Activated gamma-delta T cell treated with anti-CD3 and anti-CD28 coated beads, Interleukin-2, amount 50 U/mL, for 16 hours (primary cell): ENCODE results near the gene TOMM6.
"Not testable (repeated sequence)": the region's sequence is repeated elsewhere in the genome, so short reads cannot be mapped to it uniquely, and the experiment has no call there.

Experiments
- DNase-seq: peaks from one replicate; pipeline ENCODE4 v3.0.0-alpha.2; 2020; ENCODE audit warnings: low read depth

TOMM6 gene

GRCh38 chr6:41763470-41763869 lies 24.0 kb upstream of the TOMM6 start:
- no peak for DNase-seq

- DNase-seq = not testable (repeated sequence)
These were observed 21.3 kb upstream of the TOMM6 start for GRCh38 chr6:41766043-41766664.

- DNase-seq = no peak
These were observed 20.2 kb upstream of the TOMM6 start for GRCh38 chr6:41767112-41767833.

GRCh38 chr6:41768545-41769308 lies 18.8 kb upstream of the TOMM6 start:
- no peak for DNase-seq

GRCh38 chr6:41769376-41769775 lies 18.1 kb upstream of the TOMM6 start:
- DNase-seq = no peak

GRCh38 chr6:41770381-41771057 lies 17.0 kb upstream of the TOMM6 start:
- DNase-seq = no peak

- DNase-seq = no peak
These were observed 16.2 kb upstream of the TOMM6 start for GRCh38 chr6:41771058-41771983.

- DNase-seq = no peak
These were observed 12.7 kb upstream of the TOMM6 start for GRCh38 chr6:41774841-41775240.

- no peak for DNase-seq
These were observed 12.1 kb upstream of the TOMM6 start for GRCh38 chr6:41775293-41775882.

GRCh38 chr6:41777551-41778285 lies 9.8 kb upstream of the TOMM6 start:
- DNase-seq = no peak

- DNase-seq = no peak
These were observed 8.6 kb upstream of the TOMM6 start for GRCh38 chr6:41778895-41779294.

- DNase-seq = no peak
These were observed 8.2 kb upstream of the TOMM6 start for GRCh38 chr6:41779336-41779735.

GRCh38 chr6:41779788-41780550 lies 7.5 kb upstream of the TOMM6 start, which contains the start of gene FRS3:
Gene FRS3 (minus strand): TSS chr6:41779900. CDS start chr6:41776987, 2,913 bp downstream.
- peak; percentile 99 for DNase-seq

- DNase-seq = no peak
These were observed 6.7 kb upstream of the TOMM6 start, which contains the start of gene PRICKLE4 for GRCh38 chr6:41780551-41781365. Gene PRICKLE4 (plus strand): TSS chr6:41780782. CDS start chr6:41783474, 2,692 bp downstream.

- DNase-seq = no peak
These were observed 6.1 kb upstream of the TOMM6 start for GRCh38 chr6:41781366-41781730.

GRCh38 chr6:41783106-41783780 lies 4.3 kb upstream of the TOMM6 start:
- DNase-seq = no peak

GRCh38 chr6:41784581-41785171 lies 2.8 kb upstream of the TOMM6 start:
- DNase-seq = no peak
